Right lobe of liver (tissue), 6 donors: ENCODE results near the gene TBCEL. TPM values are rescaled to one million over a fixed set of nuclear protein-coding genes. Genes with fewer than 3 reads are reported as not detected.

ENCODE experiments used
- ATAC-seq, 4 donors: fragments of 200-7000 bp; cut with Tn5 transposase; one replicate each; pipeline ENCODE4 v1.9.1; 2020; ENCODE audit warnings: mild to moderate bottlenecking in 4 of 4, moderate library complexity in 4 of 4
- DNase-seq, 3 donors: peaks; one replicate each; pipeline ENCODE4 v3.0.0-alpha.2; 2020
- H3K27ac ChIP-seq, 3 donors: fragments of 200-600 bp; one replicate each; pipeline ENCODE4 v1.8.0; 2022
- H3K27me3 ChIP-seq, 2 donors: fragments of 200-600 bp; one replicate each; pipeline ENCODE4 v1.8.0; 2022
- H3K36me3 ChIP-seq, 4 donors: fragments of 200-600 bp; sonication (generic) in 1 of 4; one replicate each; pipeline versions ENCODE4 v1.5.1 to v1.8.0; 2017 to 2022; ENCODE audit warnings: control low read depth in 1 of 4
- H3K4me1 ChIP-seq, 4 donors: fragments of 200-600 bp; sonication (generic) in 1 of 4; one replicate each; pipeline versions ENCODE4 v1.5.1 to v1.8.0; 2017 to 2022; ENCODE audit warnings: control low read depth in 1 of 4
- H3K4me3 ChIP-seq, 3 donors: fragments of 200-600 bp; one replicate each; pipeline ENCODE4 v1.8.0; 2022
- H3K9me3 ChIP-seq, 4 donors: fragments of 200-600 bp; sonication (generic) in 1 of 4; one replicate each; pipeline versions ENCODE4 v1.5.1 to v1.8.0; 2017 to 2022; ENCODE audit warnings: control low read depth in 1 of 4
- CTCF ChIP-seq, 4 donors: fragments of 200-600 bp in 3 of 4; fragments of 450-650 bp in 1 of 4; IDR thresholded peaks; one replicate each; pipeline versions ENCODE4 v1.5.1 to v1.8.0; 2016 to 2022; ENCODE audit warnings: antibody characterized with exemption in 4 of 4, mild to moderate bottlenecking in 2 of 4
- POLR2A ChIP-seq: fragments of 450-650 bp; IDR thresholded peaks from one replicate; pipeline ENCODE4 v1.6.1; 2017; ENCODE audit warnings: antibody characterized with exemption, mild to moderate bottlenecking
- WGBS: methylation state at CpG from one replicate; pipeline ENCODE4 v1.1.6; 2018; ENCODE audit warnings: low coverage, low lambda C conversion rate; ENCODE audit not compliant: insufficient coverage; ENCODE audit errors: missing lambda C conversion rate; 5-methylcytosine and 5-hydroxymethylcytosine counted together
- intact Hi-C, 2 donors: fragments of 100-400 bp; cut with DNase I; formaldehyde crosslinking; loops; one replicate each; pipeline versions ENCODE4 v1.11.2 to v1.14.1; 2022
- total RNA-seq, 6 experiments: library from RNA; depleted of rRNA in 2 of 6; stranded (reverse); fragments of >200 nt in 2 of 6; fragmentation: NEBNext Ultra II Directional in 3 of 6; extraction: Animal tissue kit (Norgen Biotek cat#: 25700) in 3 of 6; gene quantifications; one replicate each; pipeline versions ENCODE4 v1.1.0 to v1.2.4, GENCODE V29; 2016 to 2023
- donor health status: DM: no; HTN: yes; CAD: no.
- donor health status: DM: no; HTN: no; CAD: no.
- donor health status: DM: no; HTN: no; CAD: no.
- donor health status: DM: no; HTN: yes; CAD: no.
- donor health status: DM: no; HTN: yes; CAD: no.

Gene TBCEL
- total RNA-seq, 6 experiments from 2014 or later = 9.6 to 37.9 (median 17.8) TPM

- ATAC-seq = peak; percentile 43 to 60 (median 52)
- no peak overlapping the region for H3K4me3 ChIP-seq
- peak in 3 of 4 donors; percentile 19 to 48 (median 27) for TF ChIP-seq CTCF (IDR thresholded peaks at IDR 0.05)
- no peak for TF ChIP-seq POLR2A
- H3K9me3 ChIP-seq = no peaks in the 10 kb centered on the region
- peak overlapping the region in 2 of 3 donors; percentile 57 to 74 for H3K27ac ChIP-seq
- DNase-seq = no peak
- no peaks in the 10 kb centered on the region for H3K36me3 ChIP-seq
- no peaks in the 10 kb centered on the region for H3K27me3 ChIP-seq
- H3K4me1 ChIP-seq = peaks cover 0 to 54% (median 19%) of the 10 kb centered on the region in 4 donors
- intact Hi-C loops = no loop called here
- WGBS = 13% methylated on average over 3 of the region's 3 CpGs
These were observed 8.6 kb downstream of the TBCEL start for GRCh38 chr11:121032546-121032945.

GRCh38 chr11:121033635-121034034 is 9.7 kb downstream of the TBCEL start:
- TF ChIP-seq CTCF (IDR thresholded peaks at IDR 0.05) = no peak
- TF ChIP-seq POLR2A = no peak
- Histone ChIP-seq H3K4me3 (no peak overlapping the region), H3K27ac (peak overlapping the region; percentile 0 to 74 (median 57)), H3K27me3 (no peaks in the 10 kb centered on the region), H3K9me3 (no peaks in the 10 kb centered on the region), H3K4me1 (peaks cover 0 to 58% (median 21%) of the 10 kb centered on the region in 4 donors), H3K36me3 (no peaks in the 10 kb centered on the region)
- WGBS = 28% methylated on average over 4 of the region's 4 CpGs
- intact Hi-C loops = no loop called here
- ATAC-seq = peak; percentile 76 to 83 (median 79)
- peak in 1 of 3 donors; percentile 49 for DNase-seq

- H3K36me3 ChIP-seq = no peaks in the 10 kb centered on the region
- TF ChIP-seq POLR2A (no peak), CTCF (IDR thresholded peaks at IDR 0.05) (no peak)
- 31% methylated on average over 4 of the region's 4 CpGs for WGBS
- no peaks in the 10 kb centered on the region for H3K9me3 ChIP-seq
- peak overlapping the region in 2 of 3 donors; percentile 57 to 74 for H3K27ac ChIP-seq
- H3K4me1 ChIP-seq = peaks cover 0 to 64% (median 25%) of the 10 kb centered on the region in 4 donors
- H3K4me3 ChIP-seq = peak overlapping the region in 1 of 3 donors; percentile 5
- peak in 1 of 3 donors; percentile 49 for DNase-seq
- intact Hi-C loops = no loop called here
- peak; percentile 69 to 77 (median 72) for ATAC-seq
- H3K27me3 ChIP-seq = no peaks in the 10 kb centered on the region
These were observed 11.4 kb downstream of the TBCEL start for GRCh38 chr11:121035169-121035755.

- 48% methylated on average over 3 of the region's 3 CpGs for WGBS
- H3K4me1 ChIP-seq = peaks cover 0 to 69% (median 25%) of the 10 kb centered on the region in 4 donors
- H3K27ac ChIP-seq = peak overlapping the region in 2 of 3 donors; percentile 57 to 74
- H3K27me3 ChIP-seq = no peaks in the 10 kb centered on the region
- ATAC-seq (no peak), DNase-seq (no peak)
- H3K4me3 ChIP-seq = peak overlapping the region in 1 of 3 donors; percentile 5
- no peak for TF ChIP-seq CTCF (IDR thresholded peaks at IDR 0.05)
- no peaks in the 10 kb centered on the region for H3K9me3 ChIP-seq
- intact Hi-C loops = no loop called here
- H3K36me3 ChIP-seq = no peaks in the 10 kb centered on the region
These were observed 11.9 kb downstream of the TBCEL start for GRCh38 chr11:121035780-121036179.
